GM19328 (cell line): ENCODE data around the gene AGR3.

ENCODE experiments used
- ATAC-seq: cut with Tn5 transposase; IDR thresholded peaks from one replicate; pipeline ENCODE4 v1.9.1; 2021; ENCODE audit warnings: mild to moderate bottlenecking, moderate library complexity; ENCODE audit not compliant: unreplicated experiment

The AGR3 gene

GRCh38 chr7:16838891-16839290 lies 42.9 kb downstream of the AGR3 start:
- ATAC-seq = no peak

GRCh38 chr7:16838386-16838785 lies 43.4 kb downstream of the AGR3 start:
- no peak for ATAC-seq

- no peak for ATAC-seq
These were observed 45.3 kb downstream of the AGR3 start for GRCh38 chr7:16836481-16836880.

- no peak for ATAC-seq
These were observed 48.4 kb downstream of the AGR3 start for GRCh38 chr7:16833373-16833772.

- ATAC-seq = no peak
These were observed 55.7 kb downstream of the AGR3 start for GRCh38 chr7:16826060-16826459.

GRCh38 chr7:16822029-16822428 lies 59.8 kb downstream of the AGR3 start:
- ATAC-seq = no peak

- ATAC-seq = no peak
These were observed 63.1 kb downstream of the AGR3 start for GRCh38 chr7:16818732-16819131.

- no peak for ATAC-seq
These were observed 64.2 kb downstream of the AGR3 start for GRCh38 chr7:16817536-16817935.

GRCh38 chr7:16816824-16817223 lies 65.0 kb downstream of the AGR3 start:
- ATAC-seq = no peak

GRCh38 chr7:16815001-16815400 lies 66.8 kb downstream of the AGR3 start:
- ATAC-seq = no peak

GRCh38 chr7:16813232-16813616 lies 68.6 kb downstream of the AGR3 start:
- no peak for ATAC-seq

- no peak for ATAC-seq
These were observed 69.1 kb downstream of the AGR3 start for GRCh38 chr7:16812542-16813231.

- no peak for ATAC-seq
These were observed 70.2 kb downstream of the AGR3 start for GRCh38 chr7:16811551-16811950.

GRCh38 chr7:16810573-16810972 lies 71.2 kb downstream of the AGR3 start:
- no peak for ATAC-seq

GRCh38 chr7:16810112-16810511 lies 71.7 kb downstream of the AGR3 start:
- ATAC-seq = no peak
